Natural killer cell (primary cell): ENCODE measurements around the gene STUB1. TPM values are rescaled to one million over a fixed set of nuclear protein-coding genes. Genes with fewer than 3 reads are reported as not detected.

Experiments used
- ATAC-seq, 3 donors: fragments of 150-1000 bp in 2 of 3; fragments of 200-7000 bp in 1 of 3; cut with Tn5 transposase; 1 replicate in 1 of 3; 2 replicates in 2 of 3; pipeline ENCODE4 v1.10.0; 2021; ENCODE audit warnings: mild to moderate bottlenecking in 2 of 3, moderate library complexity in 2 of 3
- DNase-seq, 2 donors: peaks; one replicate each; pipeline versions ENCODE4 v3.0.0 to v3.0.0-alpha.2; 2013 to 2021; ENCODE audit warnings: mixed read lengths in 1 of 2
- H3K27ac ChIP-seq: one replicate; pipeline ENCODE4 v1.5.1; 2013; ENCODE audit warnings: mild to moderate bottlenecking, low read length
- H3K27me3 ChIP-seq: one replicate; pipeline ENCODE4 v1.6.1; 2013; ENCODE audit warnings: low read length; ENCODE audit not compliant: control insufficient read depth, insufficient read depth
- H3K36me3 ChIP-seq: one replicate; pipeline ENCODE4 v1.6.1; 2013; ENCODE audit warnings: low read length; ENCODE audit not compliant: control insufficient read depth, insufficient read depth
- H3K4me1 ChIP-seq: one replicate; pipeline ENCODE4 v1.6.1; 2013; ENCODE audit warnings: low read length; ENCODE audit not compliant: control insufficient read depth, insufficient read depth
- H3K4me3 ChIP-seq: one replicate; pipeline ENCODE4 v1.5.1; 2013; ENCODE audit warnings: low read length
- H3K9me3 ChIP-seq: one replicate; pipeline ENCODE4 v1.6.1; 2013; ENCODE audit warnings: low read length; ENCODE audit not compliant: control insufficient read depth, insufficient read depth
- H3K27ac Mint-ChIP-seq, 2 donors: one replicate each; pipeline ENCODE4 v1.8.0; 2022; ENCODE audit warnings: mild to moderate bottlenecking in 2 of 2, mixed read lengths in 2 of 2, moderate library complexity in 1 of 2
- H3K27me3 Mint-ChIP-seq, 2 donors: one replicate each; pipeline ENCODE4 v1.8.0; 2022; ENCODE audit warnings: low read depth in 2 of 2, mixed read lengths in 2 of 2
- H3K36me3 Mint-ChIP-seq: one replicate; pipeline ENCODE4 v1.8.0; 2022; ENCODE audit warnings: mixed read lengths
- H3K4me1 Mint-ChIP-seq, 2 donors: one replicate each; pipeline ENCODE4 v1.8.0; 2022; ENCODE audit warnings: mixed read lengths in 2 of 2
- H3K4me3 Mint-ChIP-seq: one replicate; pipeline ENCODE4 v1.8.0; 2022; ENCODE audit warnings: mild to moderate bottlenecking, moderate library complexity, mixed read lengths
- H3K9me3 Mint-ChIP-seq, 2 donors: one replicate each; pipeline ENCODE4 v1.8.0; 2022; ENCODE audit warnings: mixed read lengths in 2 of 2
- WGBS: methylation state at CpG from one replicate; pipeline ENCODE4 v1.1.7; 2013; ENCODE audit warnings: missing lambda C conversion rate; ENCODE audit not compliant: insufficient coverage; 5-methylcytosine and 5-hydroxymethylcytosine counted together
- intact Hi-C: fragments of 100-400 bp; cut with micrococcal nuclease; formaldehyde crosslinking; loops from one replicate; pipeline ENCODE4 v1.14.2; 2022
- total RNA-seq, 4 donors: library from RNA; stranded (reverse); fragments of 120-200 nt in 1 of 4; gene quantifications; one replicate each; pipeline versions ENCODE4 v1.2.3 to v1.2.4, GENCODE V29; 2013 to 2022
- TF ChIP-seq, protein P1 (sequence below): fragments of 200-600 bp; IDR thresholded peaks from one replicate; pipeline ENCODE4 v1.8.0; 2022; ENCODE audit warnings: antibody characterized with exemption

The STUB1 gene
- total RNA-seq, 3 donors from 2014 or later (not counting 1 experiment from before 2014, with no cell fraction given): 89.5 to 95.4 (median 93.5) TPM

DNA sequence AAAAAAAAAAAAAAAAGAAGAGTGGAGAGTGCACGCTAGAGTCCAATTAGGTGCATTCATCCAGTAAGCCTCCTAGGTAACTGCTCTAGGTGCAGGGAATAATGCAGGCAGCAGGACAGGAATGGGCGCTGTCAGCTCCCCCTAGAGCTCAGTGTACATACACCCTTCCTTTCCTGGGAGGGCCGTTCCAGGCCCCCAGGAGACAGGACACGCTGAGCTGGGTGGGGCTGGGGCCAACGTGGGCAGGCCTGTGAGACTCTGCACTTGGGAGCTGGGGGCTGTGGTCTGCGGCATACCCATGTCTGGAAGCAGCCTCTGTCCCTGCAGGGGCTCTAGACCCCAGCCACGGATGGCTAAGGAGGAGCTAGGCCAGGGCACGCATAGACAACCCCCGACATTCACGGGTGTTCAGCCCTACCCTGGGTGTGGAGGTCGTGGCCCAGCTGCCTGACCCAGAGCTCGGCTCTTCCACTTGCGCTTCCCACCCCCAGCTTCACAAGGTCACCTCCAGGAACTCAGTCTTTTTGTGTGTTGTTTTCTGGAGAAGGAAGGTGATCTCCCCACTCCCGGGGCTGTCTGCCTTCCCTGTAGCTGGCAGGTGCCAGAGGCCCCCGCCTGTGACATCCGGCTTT, 39.7 kb downstream of the STUB1 start:
- ATAC-seq (no peak), DNase-seq (peak in 1 of 2 donors; percentile 43)
- 7% methylated on average over 15 of the region's 16 CpGs for WGBS
- Histone ChIP-seq H3K9me3 (no peaks in the 10 kb centered on the region), H3K27ac (peak overlapping the region; percentile 65), H3K36me3 (no peaks in the 10 kb centered on the region), H3K4me3 (peak overlapping the region; percentile 8), H3K27me3 (peaks cover 10% of the 10 kb centered on the region), H3K4me1 (peaks cover 44% of the 10 kb centered on the region)
- TF ChIP-seq, protein P1, sequence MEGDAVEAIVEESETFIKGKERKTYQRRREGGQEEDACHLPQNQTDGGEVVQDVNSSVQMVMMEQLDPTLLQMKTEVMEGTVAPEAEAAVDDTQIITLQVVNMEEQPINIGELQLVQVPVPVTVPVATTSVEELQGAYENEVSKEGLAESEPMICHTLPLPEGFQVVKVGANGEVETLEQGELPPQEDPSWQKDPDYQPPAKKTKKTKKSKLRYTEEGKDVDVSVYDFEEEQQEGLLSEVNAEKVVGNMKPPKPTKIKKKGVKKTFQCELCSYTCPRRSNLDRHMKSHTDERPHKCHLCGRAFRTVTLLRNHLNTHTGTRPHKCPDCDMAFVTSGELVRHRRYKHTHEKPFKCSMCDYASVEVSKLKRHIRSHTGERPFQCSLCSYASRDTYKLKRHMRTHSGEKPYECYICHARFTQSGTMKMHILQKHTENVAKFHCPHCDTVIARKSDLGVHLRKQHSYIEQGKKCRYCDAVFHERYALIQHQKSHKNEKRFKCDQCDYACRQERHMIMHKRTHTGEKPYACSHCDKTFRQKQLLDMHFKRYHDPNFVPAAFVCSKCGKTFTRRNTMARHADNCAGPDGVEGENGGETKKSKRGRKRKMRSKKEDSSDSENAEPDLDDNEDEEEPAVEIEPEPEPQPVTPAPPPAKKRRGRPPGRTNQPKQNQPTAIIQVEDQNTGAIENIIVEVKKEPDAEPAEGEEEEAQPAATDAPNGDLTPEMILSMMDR: no peak
- intact Hi-C loops: loop anchor here (10.0 kb wide), 1 partner anchor 335 kb away; no protein-coding TSS in a partner anchor
- H3K9me3 Mint-ChIP-seq: no peaks in the 10 kb centered on the region
- H3K36me3 Mint-ChIP-seq: no peaks in the 10 kb centered on the region
- peak overlapping the region; percentile 69 to 80 for H3K27ac Mint-ChIP-seq
- peak overlapping the region; percentile 87 for H3K4me3 Mint-ChIP-seq
- H3K4me1 Mint-ChIP-seq: peaks cover 0 to 28% of the 10 kb centered on the region in 2 donors
- H3K27me3 Mint-ChIP-seq: no peaks in the 10 kb centered on the region

- Histone ChIP-seq H3K27me3 (peaks cover 10% of the 10 kb centered on the region), H3K36me3 (no peaks in the 10 kb centered on the region), H3K27ac (peak overlapping the region; percentile 65), H3K4me3 (peak overlapping the region; percentile 69), H3K9me3 (no peaks in the 10 kb centered on the region), H3K4me1 (peaks cover 44% of the 10 kb centered on the region)
- intact Hi-C loops: no loop called here
- DNase-seq: peak in 1 of 2 donors; percentile 73
- H3K27ac Mint-ChIP-seq: peak overlapping the region; percentile 69 to 80
- 0% methylated on average over 37 of the region's 38 CpGs for WGBS
- H3K4me1 Mint-ChIP-seq: peaks cover 0 to 28% of the 10 kb centered on the region in 2 donors
- no peaks in the 10 kb centered on the region for H3K9me3 Mint-ChIP-seq
- H3K27me3 Mint-ChIP-seq: no peaks in the 10 kb centered on the region
- no peaks in the 10 kb centered on the region for H3K36me3 Mint-ChIP-seq
- peak overlapping the region; percentile 87 for H3K4me3 Mint-ChIP-seq
- ATAC-seq: peak; percentile 23 to 40 (median 29)
- TF ChIP-seq, protein P1: no peak
These were observed 40.3 kb downstream of the STUB1 start for GRCh38 chr16:720447-720989.

DNA sequence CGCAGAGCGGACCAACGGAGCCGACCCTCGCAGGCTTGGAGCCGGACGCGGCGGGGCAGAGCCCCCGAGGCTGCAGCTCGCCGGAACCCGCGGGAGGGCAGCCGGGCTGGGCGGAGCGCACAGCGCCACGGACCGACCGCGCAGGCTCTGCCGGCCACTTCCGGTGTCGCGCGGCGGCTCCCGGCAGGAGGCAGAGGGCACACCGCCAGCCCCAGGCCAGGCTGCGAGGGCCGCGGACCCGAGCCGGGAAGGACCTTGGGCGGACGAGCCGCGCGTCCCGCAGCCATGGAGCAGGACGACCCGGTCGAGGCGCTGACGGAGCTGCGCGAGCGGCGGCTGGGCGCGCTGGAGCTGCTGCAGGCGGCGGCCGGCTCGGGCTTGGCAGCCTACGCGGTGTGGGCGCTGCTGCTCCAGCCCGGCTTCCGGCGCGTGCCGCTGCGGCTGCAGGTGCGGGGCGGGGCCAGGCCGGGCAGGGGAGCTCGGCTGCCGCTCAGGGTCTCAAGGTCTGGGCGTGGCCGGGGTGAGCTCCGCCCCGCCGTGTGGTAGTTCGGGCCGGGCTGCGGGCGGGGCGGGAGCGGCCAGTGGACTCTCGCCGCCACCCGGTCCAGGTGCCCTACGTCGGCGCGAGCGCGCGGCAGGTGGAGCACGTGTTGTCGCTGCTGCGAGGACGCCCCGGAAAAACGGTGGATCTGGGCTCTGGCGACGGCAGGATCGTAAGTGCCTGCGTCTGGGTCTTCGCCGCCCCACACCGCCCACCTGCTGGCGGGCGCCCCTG, 41.0 kb downstream of the STUB1 start, which contains the start of gene ANTKMT:
Gene ANTKMT (plus strand): TSS at position 157 of the 775 bp plus-strand sequence. CDS start 129 bp downstream, at position 286.
- WGBS: 3% methylated on average over 106 of the region's 106 CpGs
- no peaks in the 10 kb centered on the region for H3K9me3 Mint-ChIP-seq

More for the DNA sequence above, 41.0 kb downstream of the STUB1 start, which contains the start of gene ANTKMT:
- Histone ChIP-seq H3K4me1 (peaks cover 45% of the 10 kb centered on the region), H3K27ac (peak within 1 kb of the TSS; percentile 65), H3K27me3 (peaks cover 6% of the 10 kb centered on the region), H3K9me3 (no peaks in the 10 kb centered on the region), H3K36me3 (no peaks in the 10 kb centered on the region), H3K4me3 (peak within 1 kb of the TSS; percentile 69)
- ATAC-seq (peak; percentile 79 to 82 (median 80)), DNase-seq (peak; percentile 76 to 86)
- TF ChIP-seq, protein P1: no peak
- intact Hi-C loops: no loop called here
- no peaks in the 10 kb centered on the region for H3K27me3 Mint-ChIP-seq
- no peaks in the 10 kb centered on the region for H3K36me3 Mint-ChIP-seq
- H3K27ac Mint-ChIP-seq: peak within 1 kb of the TSS; percentile 69 to 80
- peaks cover 0 to 24% of the 10 kb centered on the region in 2 donors for H3K4me1 Mint-ChIP-seq
- peak within 1 kb of the TSS; percentile 87 for H3K4me3 Mint-ChIP-seq
